Left ventricle myocardium inferior (tissue), 1 donor: ENCODE data around the gene RNGTT. TPM values are rescaled to one million over a fixed set of nuclear protein-coding genes. Genes with fewer than 3 reads are reported as not detected.

Experiments
- DNase-seq: peaks from one replicate; pipeline ENCODE4 v3.0.0-alpha.2; 2020
- H3K27ac ChIP-seq: fragments of 200-600 bp; replicated peaks from 2 replicates; pipeline ENCODE4 v1.8.0; 2021
- H3K27me3 ChIP-seq: fragments of 200-600 bp; 2 replicates; pipeline ENCODE4 v1.8.0; 2021; ENCODE audit warnings: low read depth
- H3K36me3 ChIP-seq: fragments of 200-600 bp; 2 replicates; pipeline ENCODE4 v1.8.0; 2021
- H3K4me1 ChIP-seq: fragments of 200-600 bp; 2 replicates; pipeline ENCODE4 v1.8.0; 2021
- H3K4me3 ChIP-seq: fragments of 200-600 bp; 2 replicates; pipeline ENCODE4 v1.8.0; 2021; ENCODE audit warnings: mild to moderate bottlenecking, moderate library complexity
- H3K9me3 ChIP-seq: fragments of 200-600 bp; replicated peaks from 2 replicates; pipeline ENCODE4 v1.8.0; 2021
- CTCF ChIP-seq: fragments of 200-600 bp; IDR thresholded peaks from 2 replicates; pipeline ENCODE4 v1.8.0; 2021; ENCODE audit warnings: antibody characterized with exemption, mild to moderate bottlenecking, borderline replicate concordance
- intact Hi-C: fragments of 100-400 bp; cut with micrococcal nuclease; formaldehyde crosslinking; loops from one replicate; pipeline ENCODE4 v1.11.0; 2022
- total RNA-seq: library from RNA; stranded (reverse); fragmentation: NEBNext Ultra II Directional; extraction: Animal tissue kit (Norgen Biotek cat#: 25700); gene quantifications from one replicate; pipeline ENCODE4 v1.2.1, GENCODE V29; 2021
- donor health status: DM: no; HTN: yes; CAD: no; lungs with severe emphysema.

The RNGTT gene
- total RNA-seq, 1 donor from 2014 or later: 9.1 TPM

- Histone ChIP-seq H3K27me3 (peaks cover 59% of the 10 kb centered on the region), H3K4me1 (no peaks in the 10 kb centered on the region), H3K27ac (no peak overlapping the region), H3K9me3 (peaks cover 21% of the 10 kb centered on the region), H3K4me3 (no peak overlapping the region), H3K36me3 (no peaks in the 10 kb centered on the region)
- DNase-seq: no peak
- TF ChIP-seq CTCF: no peak
- intact Hi-C loops: no loop called here
Observed at GRCh38 chr6:88585276-88585692, 378.1 kb downstream of the RNGTT start.

GRCh38 chr6:88584581-88585275 lies 378.7 kb downstream of the RNGTT start:
- Histone ChIP-seq H3K27ac (no peak overlapping the region), H3K27me3 (peaks cover 59% of the 10 kb centered on the region), H3K4me3 (no peak overlapping the region), H3K4me1 (no peaks in the 10 kb centered on the region), H3K9me3 (peaks cover 21% of the 10 kb centered on the region), H3K36me3 (no peaks in the 10 kb centered on the region)
- intact Hi-C loops: no loop called here
- DNase-seq: no peak
- TF ChIP-seq CTCF: no peak

- DNase-seq: no peak
- peaks cover 9% of the 10 kb centered on the region for H3K9me3 ChIP-seq
- TF ChIP-seq CTCF: no peak
- no peak overlapping the region for H3K27ac ChIP-seq
- H3K27me3 ChIP-seq: peaks cover 15% of the 10 kb centered on the region
- no peak overlapping the region for H3K4me3 ChIP-seq
- H3K4me1 ChIP-seq: no peaks in the 10 kb centered on the region
- intact Hi-C loops: no loop called here
- H3K36me3 ChIP-seq: no peaks in the 10 kb centered on the region
Observed at GRCh38 chr6:88577461-88577860, 386.0 kb downstream of the RNGTT start.

- no peak for DNase-seq
- no peaks in the 10 kb centered on the region for H3K4me1 ChIP-seq
- no peaks in the 10 kb centered on the region for H3K36me3 ChIP-seq
- no peak overlapping the region for H3K27ac ChIP-seq
- intact Hi-C loops: no loop called here
- no peak for TF ChIP-seq CTCF
- H3K9me3 ChIP-seq: no peaks in the 10 kb centered on the region
- H3K4me3 ChIP-seq: no peak overlapping the region
- peaks cover 3% of the 10 kb centered on the region for H3K27me3 ChIP-seq
Observed at GRCh38 chr6:88575536-88575935, 387.9 kb downstream of the RNGTT start.

- TF ChIP-seq CTCF: no peak
- no peaks in the 10 kb centered on the region for H3K4me1 ChIP-seq
Observed at GRCh38 chr6:88574651-88575050, 388.8 kb downstream of the RNGTT start.

More at GRCh38 chr6:88574651-88575050, 388.8 kb downstream of the RNGTT start:
- Histone ChIP-seq H3K27ac (no peak overlapping the region), H3K9me3 (peaks cover 7% of the 10 kb centered on the region), H3K27me3 (no peaks in the 10 kb centered on the region), H3K36me3 (no peaks in the 10 kb centered on the region), H3K4me3 (no peak overlapping the region)
- intact Hi-C loops: no loop called here
- DNase-seq: no peak
